NK-92 treated with Interleukin-12 subunit alpha and Interleukin-12 subunit beta, amount 100 ng/mL, for 24 hours (cell line): ENCODE measurements around the gene CCDC194.

Source experiments
- DNase-seq: peaks from one replicate; lab custom pipeline; 2025; lab: John Stamatoyannopoulos, UW

CCDC194 gene

DNA sequence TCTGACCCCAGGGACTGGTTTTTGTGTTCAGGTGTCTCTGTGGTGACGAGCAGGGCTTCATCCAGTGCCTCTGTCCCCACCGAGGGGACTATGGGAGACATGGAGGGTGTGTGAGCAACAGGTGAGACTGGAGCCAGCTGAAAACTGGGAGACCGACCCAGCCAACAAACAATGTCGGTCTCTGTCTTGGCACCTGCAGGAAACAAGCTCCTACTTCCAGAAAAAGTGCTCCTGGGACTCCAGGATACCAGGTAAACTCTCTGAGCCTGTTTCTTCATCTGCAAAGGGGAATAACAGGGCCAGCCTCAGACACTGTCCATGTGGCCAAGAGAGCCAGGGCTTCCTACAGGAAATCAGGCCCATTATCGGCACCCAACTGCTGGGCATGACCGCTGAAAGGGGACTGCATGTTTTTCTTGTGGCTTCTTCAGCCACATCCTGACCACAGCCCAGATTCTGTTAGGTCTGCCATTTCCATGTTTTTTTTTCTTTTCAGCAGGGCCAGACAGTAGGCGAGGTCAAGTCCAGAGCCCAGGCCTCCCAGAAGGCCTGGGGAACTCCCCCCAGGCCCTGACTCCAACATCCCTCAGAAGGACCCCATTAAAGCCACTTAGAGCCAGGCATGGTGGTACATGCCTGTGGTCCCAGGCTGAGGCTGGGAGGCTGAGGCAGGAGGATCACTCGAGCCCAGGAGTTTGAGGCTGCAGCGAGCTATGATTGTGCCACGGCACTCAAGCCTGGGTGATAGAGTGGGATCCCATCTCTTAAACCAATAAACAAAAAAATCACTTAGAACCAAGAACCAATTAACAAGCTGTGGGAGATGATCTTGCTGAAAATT is 12.3 kb upstream of the CCDC194 start:
- DNase-seq = peak; percentile 33

DNA sequence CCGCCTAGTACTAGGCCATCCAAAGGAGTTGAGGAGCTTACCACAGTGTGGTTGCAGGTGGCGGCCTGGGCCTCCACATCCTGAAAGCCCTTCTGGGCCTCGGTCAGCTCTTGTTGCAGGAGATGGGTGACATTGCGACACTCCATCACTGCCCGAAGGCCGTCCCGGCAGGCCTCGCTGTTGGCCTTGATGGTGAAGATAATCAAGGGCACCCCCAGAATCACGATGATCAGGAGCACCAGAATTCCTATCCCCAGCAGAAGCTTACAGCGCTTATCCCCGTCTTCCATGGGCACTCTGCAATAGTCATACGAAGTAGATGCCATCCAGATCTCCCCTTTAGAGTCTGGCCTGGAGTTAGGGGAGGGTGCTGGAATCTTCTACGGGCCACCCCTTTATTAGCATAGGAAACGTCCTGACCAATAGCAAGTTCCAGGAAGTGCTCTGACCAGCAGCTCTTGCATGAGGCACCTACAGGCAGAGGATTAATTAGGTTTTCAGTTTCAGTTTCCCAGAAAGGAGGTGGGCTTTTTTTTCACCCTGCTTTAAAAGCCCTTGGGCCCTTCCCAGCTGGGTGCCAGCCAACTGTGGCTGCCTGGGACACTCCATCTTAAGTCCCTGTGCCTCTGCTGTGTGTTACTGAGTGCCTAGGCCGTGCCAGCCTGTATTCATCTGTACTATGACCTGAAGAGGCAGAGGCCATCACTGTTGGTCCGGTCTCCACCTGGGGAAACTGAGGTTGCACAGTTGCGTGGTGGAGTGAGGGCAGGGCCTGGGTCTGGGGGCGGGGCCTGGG is 11.5 kb upstream of the CCDC194 start, which contains the start of gene BST2:
TSS of gene BST2 (minus strand) at position 381 of the 796 bp plus-strand sequence. CDS start at position 326, 55 bp downstream.
- peak; percentile 71 for DNase-seq

DNA sequence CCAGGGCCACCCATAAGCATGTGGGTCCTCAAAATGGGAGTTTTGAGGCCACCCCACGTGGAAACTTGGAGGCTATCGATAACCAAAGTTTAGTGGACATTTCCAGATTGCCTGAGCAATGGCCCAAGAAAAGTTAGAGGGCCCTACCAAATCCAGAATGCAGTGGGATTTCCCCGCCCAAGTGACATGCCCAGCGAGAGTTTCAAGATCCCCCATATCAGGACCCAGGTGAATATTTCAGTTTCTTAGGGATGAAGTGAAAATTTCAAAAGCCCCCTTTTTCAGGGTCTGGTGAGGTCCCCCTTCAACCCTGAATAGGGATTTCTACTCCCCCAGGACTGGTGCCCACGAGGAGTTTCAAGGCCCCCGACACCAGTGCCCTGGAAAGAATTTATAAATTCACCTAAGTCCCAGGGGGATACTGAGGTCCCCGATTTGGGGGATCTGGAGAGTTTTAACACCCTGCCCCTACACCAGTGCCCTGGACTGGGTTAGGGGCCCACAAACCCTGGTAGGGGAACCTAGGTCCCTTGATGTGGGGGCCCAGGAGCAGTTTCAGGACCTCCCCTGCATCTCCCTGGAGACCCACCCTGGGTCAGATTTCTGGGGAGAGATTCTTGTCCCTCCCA is 10.7 kb upstream of the CCDC194 start:
- no peak for DNase-seq

DNA sequence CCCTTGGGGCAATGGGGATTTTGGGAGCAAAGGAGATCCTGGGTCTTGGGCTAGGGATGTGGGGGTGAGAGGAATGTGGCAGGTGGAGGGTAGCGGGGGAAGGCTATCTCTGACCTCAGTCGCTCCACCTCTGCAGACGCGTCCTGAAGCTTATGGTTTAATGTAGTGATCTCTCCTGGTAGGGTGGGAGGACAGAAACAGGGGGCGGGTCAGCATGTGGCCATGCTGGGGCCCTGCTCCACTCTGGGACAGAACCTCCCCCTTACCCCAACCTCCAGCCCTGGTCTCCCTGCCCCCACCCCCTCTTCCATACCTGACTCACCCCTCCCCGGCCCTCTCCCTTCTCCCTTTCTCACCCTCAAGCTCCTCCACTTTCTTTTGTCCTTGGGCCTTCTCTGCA is 10.0 kb upstream of the CCDC194 start:
- no peak for DNase-seq

DNA sequence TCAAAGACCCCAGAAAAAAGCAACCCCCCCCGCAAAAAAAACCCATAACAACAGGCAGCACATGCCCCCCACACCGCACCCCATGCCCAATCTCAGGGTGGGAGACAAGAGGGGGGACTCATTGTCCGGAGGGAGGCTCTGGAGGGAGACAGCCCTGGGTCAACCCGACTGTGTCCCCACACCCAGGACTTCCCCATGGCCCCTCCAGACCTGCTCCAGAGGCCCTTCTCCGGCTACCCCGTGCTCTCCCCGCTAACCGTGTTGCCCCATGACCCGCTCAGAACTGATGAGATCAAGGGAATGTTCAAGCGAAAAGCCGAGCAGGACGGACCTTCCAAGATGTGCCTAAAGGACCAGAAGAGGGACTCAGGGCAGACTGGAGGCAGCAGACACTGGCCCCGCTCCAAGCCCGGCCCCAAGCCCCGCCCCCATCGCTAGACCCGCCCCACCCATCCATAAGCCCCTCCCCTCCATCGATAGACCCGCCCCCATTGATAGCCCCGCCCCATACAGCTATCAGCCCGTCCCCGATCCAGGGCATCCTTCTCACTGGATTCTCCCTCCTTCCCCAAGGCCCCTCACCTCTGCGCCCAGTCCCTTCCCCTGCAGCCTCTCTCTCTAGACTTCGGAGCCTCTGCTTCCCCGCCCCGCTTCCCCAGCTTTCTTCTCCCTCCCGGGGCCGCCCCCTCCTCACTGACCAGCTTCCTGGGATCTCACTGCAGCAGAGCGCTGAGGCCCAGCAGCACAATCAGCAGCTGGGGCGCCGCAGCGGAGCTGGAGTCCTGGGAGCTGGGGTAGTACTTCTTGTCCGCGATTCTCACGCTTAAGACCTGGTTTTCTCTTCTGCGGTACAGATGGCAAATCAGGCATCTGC is 9.2 kb upstream of the CCDC194 start:
- DNase-seq = no peak

DNA sequence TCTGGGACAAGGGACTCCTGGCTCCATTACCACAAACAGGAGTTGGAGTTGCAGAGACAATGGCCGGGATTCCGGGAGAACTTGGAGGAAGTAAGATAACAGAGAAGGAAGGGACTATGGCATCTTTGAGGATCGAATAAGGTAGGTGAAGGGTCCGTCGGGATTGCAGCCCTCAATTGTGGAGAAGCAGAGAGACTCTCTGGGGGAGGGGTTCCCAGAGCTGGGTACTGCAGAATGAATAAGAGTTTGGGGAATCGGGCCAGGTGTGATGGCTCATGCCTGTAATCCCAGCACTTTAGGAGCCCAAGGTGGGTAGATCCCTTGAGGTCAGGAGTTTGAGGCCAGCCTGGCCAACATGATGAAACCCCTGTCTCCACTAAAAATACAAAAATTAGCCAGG is 7.6 kb upstream of the CCDC194 start:
- DNase-seq = no peak

DNA sequence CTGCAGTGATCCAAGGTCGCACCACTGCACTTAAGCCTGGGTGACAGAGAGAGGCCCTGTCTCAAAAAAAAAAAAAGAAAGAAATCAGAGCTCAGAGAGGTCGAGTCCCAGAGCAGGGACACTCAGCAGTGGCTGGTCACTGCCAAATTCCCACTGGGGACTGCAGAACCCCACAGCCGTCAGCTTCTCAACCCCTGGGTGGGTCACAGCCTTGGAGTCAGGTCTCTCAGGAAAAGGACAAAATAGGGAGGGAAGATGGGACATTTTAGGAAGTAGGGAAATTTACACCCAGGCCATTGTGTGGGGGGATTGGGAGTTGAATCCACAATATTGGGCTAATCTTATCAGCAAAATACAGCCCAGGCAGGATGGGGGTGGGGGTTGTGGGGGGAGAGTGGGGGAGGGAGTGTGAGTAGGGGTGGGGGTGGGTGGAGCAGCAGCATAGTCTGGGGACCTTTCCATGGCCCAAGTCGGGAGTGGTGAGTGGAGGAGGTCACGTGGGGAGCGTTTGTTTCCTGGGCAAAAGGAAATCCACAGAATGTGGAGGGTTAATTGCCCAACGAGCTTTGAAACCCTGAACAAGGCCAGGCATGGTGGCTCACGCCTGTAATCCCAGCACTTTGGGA is 5.0 kb upstream of the CCDC194 start:
- no peak for DNase-seq

DNA sequence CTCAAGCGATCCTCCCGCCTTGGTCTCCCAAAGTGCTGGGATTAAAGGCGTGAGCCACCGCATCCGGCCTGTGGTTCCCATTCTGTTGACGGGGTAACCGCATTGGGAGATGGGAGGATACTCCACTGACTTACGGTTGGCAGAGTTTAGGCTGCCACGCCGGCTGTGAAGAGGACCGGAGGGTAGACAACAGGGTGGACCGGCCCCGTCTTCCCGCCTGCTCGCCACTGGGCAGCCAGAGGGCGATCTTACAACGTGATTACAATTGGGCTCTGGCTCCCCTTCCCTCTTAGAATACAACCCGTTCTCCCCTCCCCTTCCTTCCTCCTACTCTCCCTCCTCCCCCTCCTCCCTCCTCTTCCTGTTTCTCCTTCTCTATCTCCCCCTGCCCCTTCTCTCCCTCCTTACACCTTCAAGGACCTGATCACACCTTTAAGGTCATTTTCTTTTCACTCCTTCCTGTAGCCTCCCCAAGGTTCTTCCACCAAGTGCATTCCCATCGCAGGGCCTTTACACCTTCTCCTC is 957 bp upstream of the CCDC194 start:
- DNase-seq = peak; percentile 20

DNA sequence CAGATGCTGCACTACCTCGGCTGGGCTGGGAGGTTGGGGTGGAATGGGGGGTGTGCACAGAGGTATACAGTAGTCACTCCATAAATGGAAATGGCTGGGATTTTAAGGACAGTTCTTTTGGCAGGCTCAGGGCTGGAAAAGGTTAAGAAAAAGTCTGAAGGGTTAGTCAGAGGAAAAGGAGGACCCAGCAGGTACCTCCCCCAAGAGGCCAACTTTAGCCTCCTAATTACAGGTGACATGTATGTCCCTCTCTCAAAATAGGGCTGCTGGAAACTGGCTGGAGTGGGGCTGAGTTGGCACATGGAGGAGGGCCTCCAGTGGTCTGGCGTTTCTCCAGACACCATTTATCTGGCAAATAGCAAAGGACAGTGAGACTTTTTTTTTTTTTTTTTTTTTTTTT is 994 bp downstream of the CCDC194 start:
- no peak for DNase-seq

DNA sequence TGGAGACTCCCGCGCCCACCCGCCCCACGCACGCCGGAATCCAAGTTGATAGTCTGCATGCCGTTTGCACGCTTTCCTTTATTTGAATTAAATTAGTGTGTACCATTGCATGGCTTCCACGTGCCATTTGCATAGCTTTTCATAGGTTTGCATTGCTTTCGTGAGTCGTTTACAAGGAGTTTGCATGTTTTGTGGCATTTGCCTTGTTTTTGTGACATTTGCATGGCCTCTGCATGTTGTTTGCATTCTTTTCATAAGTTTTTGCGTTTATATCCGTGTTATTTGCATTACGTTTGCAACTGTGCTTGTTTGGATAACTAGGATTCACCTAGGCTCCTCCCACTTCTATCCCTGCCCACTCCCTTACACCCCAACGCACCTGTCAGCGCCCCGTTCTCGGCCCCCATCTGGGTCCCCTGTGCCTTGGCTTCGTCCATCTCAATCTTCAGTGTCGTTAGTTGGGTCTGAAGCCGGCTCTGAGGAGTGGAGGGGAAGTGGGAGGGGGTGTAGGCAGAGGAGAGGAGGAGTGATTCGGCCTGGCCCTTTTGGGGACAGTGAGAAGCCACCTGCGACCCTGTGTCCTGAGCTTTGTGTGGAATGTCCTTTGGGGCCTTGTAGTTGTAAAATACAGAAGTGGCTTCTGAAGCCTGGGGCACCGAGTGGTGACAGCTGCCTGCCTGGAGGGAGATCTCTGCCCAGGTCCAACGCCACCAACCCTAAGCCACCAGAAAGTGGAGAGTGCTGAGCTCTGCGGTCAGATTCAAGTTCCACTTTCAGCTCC is 2.4 kb downstream of the CCDC194 start:
- no peak for DNase-seq

DNA sequence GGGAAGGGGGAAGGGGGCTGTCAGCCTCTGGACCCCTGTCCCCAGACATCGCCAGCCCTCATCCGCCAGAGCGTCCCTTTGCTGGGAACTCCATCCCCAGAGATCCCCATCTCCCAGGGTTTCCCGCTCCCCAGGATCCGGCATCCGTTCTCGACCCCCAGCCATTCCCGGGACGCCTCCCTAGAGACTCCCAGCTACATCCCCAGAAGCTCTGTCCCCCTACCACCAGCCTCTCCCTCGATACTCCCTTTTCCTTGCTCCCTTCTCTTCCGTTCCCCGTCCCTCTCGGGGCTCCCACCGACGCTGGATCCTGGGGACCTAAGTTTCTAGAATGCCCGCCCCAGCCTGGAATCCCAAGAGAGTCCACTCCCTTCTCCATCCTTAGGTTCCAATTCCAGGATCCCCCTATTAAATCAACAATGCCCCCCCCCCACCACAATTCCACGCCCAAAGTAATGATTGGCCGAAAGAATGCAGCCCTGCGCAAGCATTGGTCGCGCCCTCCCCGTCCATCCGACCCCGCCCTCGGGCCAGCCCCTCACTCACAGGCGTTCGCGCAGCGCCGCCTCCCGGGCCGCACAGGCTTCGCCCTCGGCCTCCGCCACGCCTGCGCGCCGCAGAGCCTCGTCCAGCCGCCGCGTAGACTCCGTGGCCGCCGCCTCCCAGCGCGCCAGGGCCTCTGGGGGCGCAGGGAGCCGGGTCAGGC is 3.2 kb downstream of the CCDC194 start:
- no peak for DNase-seq

DNA sequence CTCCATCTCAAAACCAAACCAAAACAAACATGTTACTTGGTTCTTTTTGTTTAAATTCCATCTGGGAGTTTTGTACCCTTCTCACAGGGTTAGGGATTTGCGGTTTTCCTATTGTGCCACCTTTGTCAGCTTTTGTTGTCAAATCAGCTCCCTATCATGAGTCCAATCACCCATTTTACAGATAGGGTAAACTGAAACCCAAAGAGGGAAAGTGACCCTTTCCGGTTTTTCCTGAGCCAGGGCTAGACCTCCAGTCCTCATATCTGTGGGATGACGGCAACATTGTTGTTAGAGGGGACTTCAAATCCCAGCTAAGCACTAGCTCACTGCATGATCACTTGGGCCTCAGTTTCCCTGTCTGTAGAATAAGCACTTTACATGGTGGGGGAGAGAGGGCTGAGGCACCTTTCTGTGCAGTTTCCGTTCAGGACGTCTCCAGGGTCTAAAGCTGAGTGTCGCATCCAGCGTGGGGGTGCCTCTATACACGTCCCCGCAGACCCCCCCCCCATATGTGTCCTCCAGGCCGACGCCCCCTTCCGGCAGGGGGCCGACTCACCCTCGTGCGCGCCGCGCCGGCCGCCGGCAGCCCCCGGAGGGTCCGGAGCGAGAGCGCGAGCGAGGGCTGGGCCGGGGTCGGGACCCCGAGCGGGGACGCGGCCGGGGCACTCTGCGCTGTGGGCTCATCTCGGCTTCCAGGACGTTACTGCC is 3.9 kb downstream of the CCDC194 start:
- no peak for DNase-seq

DNA sequence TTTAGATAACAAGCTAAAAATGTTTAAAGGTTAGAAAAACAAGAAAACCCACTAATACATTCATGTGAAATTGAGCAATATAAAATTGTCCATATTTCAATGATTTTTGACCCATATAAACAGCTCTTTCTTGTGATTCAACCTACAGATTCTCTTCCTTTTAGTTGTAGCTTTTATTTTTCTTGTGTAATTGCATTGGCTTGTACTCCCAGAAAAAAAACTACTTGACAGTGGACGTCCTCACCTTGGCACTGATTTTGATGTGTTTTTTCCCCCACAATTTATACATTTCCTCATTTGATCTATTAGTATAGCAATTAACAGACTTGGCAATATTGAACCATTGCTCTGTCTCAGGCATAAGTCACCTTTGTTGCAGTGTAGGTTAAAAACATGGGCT is 4.7 kb downstream of the CCDC194 start:
- DNase-seq = no peak

DNA sequence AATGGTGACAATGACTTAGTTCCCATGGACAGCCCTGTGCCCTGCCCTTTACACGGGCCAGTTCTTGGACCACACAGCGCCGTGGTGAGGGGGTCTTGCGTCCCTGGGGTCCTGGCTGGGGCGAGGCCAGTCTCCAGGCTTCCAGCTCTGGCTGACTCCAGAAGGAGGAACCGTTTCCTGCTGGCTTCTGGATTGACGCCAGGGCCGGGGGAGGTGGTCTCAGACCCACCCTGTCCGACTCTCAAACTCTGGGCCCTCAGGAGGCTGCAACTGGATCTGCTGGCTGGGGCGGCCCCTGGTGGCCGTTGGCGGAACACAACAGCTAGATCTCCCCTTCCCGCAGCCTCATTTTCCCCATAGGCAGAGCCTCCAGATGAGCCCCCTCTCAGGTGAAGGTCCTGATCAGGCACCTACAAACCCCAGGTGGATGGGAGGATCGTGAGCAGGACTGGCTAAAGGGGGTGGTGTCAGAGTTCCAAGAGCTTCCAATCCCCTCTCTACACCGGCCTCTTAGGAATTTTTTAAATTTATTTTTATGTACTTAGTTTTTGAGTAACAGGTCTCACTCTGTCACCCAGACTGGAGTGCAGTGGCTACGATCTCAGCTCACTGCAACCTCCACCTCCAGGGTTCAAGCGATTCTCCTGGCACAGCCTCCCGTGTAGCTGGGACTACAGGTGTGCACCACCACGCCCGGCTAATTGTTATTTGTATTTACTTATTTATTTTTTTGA is 8.0 kb downstream of the CCDC194 start:
- peak; percentile 40 for DNase-seq

DNA sequence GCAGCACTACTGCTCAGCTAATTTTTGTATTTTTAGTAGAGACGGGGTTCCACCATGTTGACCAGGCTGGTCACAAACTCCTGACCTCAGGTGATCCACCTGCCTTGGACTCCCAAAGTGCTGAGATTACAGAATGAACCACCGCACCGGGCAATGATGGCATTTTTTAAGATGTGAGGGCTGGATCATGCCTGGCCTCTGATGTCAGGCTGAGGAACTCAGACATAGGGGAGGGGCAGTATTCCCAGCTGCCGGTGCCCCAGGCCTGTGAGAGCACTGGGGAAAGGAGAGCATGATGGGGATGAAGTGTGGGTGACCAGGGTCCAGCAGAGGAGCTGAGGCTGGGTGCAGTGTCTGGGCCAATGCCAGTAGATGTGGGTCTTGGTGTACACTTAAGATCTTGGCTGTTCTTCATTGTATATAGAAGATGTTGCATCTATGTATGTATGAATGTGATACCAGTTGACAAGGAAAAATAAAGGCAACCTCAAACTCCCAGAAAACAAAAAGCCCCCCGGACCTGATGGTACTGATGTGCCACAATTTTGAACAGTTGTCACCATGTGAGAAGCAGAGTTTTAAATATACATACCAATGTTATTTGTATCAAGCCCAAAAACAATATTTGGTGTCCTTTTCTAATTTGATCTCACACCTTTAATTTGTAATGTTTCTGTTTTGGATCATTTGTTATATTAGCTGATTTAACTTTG is 13.4 kb downstream of the CCDC194 start:
- DNase-seq = no peak

DNA sequence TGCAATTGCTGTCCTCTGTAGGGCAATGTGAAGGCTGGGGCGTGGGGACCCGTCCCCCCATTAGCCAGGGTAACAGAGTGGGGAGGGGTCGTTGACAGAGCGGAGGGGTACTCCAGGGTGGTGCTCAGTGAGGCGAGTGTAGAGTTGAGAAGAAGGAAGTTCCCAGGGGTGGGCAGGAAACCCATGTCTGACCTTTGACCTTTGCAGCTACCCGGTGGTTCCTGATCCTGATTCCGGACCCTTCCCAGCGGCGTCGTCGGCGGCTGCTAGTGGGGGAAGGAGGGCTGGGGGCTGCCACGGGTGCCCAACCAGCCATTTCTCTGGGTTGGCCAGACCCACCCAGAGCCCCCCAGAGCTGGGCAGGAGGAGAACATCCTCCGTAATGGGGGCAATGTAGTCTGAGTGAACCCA is 14.8 kb downstream of the CCDC194 start:
- no peak for DNase-seq

DNA sequence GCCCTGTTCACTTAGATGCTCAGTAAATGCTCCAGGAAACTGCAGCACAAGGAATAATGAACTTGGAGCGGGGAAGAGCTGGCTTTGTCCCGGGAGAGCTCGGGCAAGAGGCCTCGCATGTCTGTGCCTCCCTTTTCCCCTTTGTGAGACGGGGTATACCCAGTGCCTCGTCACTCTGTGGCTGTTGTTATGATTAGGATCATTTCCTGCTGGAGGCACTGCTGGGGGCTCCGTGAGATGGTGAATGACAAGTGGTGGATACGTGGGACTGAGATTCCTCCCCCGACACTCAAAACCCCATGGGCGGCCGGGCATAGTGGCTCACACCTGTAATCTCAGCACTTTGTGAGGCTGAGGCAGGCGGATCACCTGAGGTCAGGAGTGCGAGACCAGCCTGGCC is 15.7 kb downstream of the CCDC194 start:
- no peak for DNase-seq
